Muscle of back (tissue), 11 donors: ENCODE data around the gene POU6F2. TPM values are rescaled to one million over a fixed set of nuclear protein-coding genes. Genes with fewer than 3 reads are reported as not detected.

Source experiments
- DNase-seq, 3 donors: peaks; one replicate each; pipeline versions ENCODE4 v3.0.0 to v3.0.0-alpha.2; 2013
- polyA plus RNA-seq, 10 donors: library from polyadenylated mRNA; unstranded; fragments of 120-200 nt; gene quantifications; one replicate each; pipeline ENCODE4 v1.2.1, GENCODE V29; 2013; ENCODE audit not compliant: insufficient read length in 10 of 10

POU6F2 gene
- polyA plus RNA-seq, 10 donors = 0.03 to 0.22 (median 0.09) TPM; not detected in 2

- peak in 1 of 3 donors; percentile 25 for DNase-seq
Measured at GRCh38 chr7:39504963-39505362, 527.3 kb downstream of the POU6F2 start.

GRCh38 chr7:39507866-39508551 lies 530.3 kb downstream of the POU6F2 start:
- no peak for DNase-seq

- no peak for DNase-seq
Measured at GRCh38 chr7:39509436-39509835, 531.7 kb downstream of the POU6F2 start.

GRCh38 chr7:39509912-39510311 lies 532.2 kb downstream of the POU6F2 start:
- no peak for DNase-seq

- peak in 1 of 3 donors; percentile 19 for DNase-seq
Measured at GRCh38 chr7:39510864-39511354, 533.2 kb downstream of the POU6F2 start.

GRCh38 chr7:39515534-39516228 lies 538.0 kb downstream of the POU6F2 start:
- DNase-seq = no peak

GRCh38 chr7:39516498-39516897 lies 538.8 kb downstream of the POU6F2 start:
- no peak for DNase-seq

- DNase-seq = no peak
Measured at GRCh38 chr7:39517240-39517639, 539.5 kb downstream of the POU6F2 start.

Other genes with a start within 250 kb of the POU6F2 start
- gene VPS41, start 68.7 kb upstream of the POU6F2 start, polyA plus RNA-seq = 10 to 100 TPM; 26.0 to 41.9 (median 37.3) TPM